HEK293 (cell line): Measurements from ENCODE around the gene CHEK1.

Experiments
- KLF8 ChIP-seq: fragments of 450-650 bp; formaldehyde crosslinking; IDR thresholded peaks from 2 replicates; pipeline ENCODE4 v1.5.1; 2016; ENCODE audit warnings: missing biosample characterization, missing genetic modification characterization
- RBAK ChIP-seq: fragments of 450-650 bp; formaldehyde crosslinking; IDR thresholded peaks from 2 replicates; pipeline ENCODE4 v1.5.1; 2016; ENCODE audit warnings: missing biosample characterization, missing genetic modification characterization
- SETDB1 ChIP-seq: IDR thresholded peaks from one replicate; pipeline ENCODE4 v1.6.1; 2017; ENCODE audit warnings: mild to moderate bottlenecking, low read length, moderate library complexity, mixed read lengths; ENCODE audit not compliant: insufficient read length
- SP2 ChIP-seq: fragments of 450-650 bp; formaldehyde crosslinking; IDR thresholded peaks from 2 replicates; pipeline ENCODE4 v1.5.1; 2016; ENCODE audit warnings: missing biosample characterization, missing genetic modification characterization
- SP3 ChIP-seq: fragments of 450-650 bp; formaldehyde crosslinking; IDR thresholded peaks from 2 replicates; pipeline ENCODE4 v1.5.1; 2016; ENCODE audit warnings: missing biosample characterization, missing genetic modification characterization
- TRIM28 ChIP-seq: IDR thresholded peaks from 2 replicates; pipeline ENCODE4 v1.6.1; 2011; ENCODE audit warnings: low read length, control low read depth, borderline replicate concordance
- ZBTB8A ChIP-seq: fragments of 450-650 bp; formaldehyde crosslinking; IDR thresholded peaks from 2 replicates; pipeline ENCODE4 v1.5.1; 2016; ENCODE audit warnings: missing biosample characterization, missing genetic modification characterization
- ZNF121 ChIP-seq: fragments of 450-650 bp; formaldehyde crosslinking; IDR thresholded peaks from 2 replicates; pipeline ENCODE4 v1.5.1; 2016; ENCODE audit warnings: missing biosample characterization, missing genetic modification characterization
- ZNF157 ChIP-seq: fragments of 450-650 bp; formaldehyde crosslinking; IDR thresholded peaks from 2 replicates; pipeline ENCODE4 v1.5.1; 2016; ENCODE audit warnings: missing biosample characterization, missing genetic modification characterization
- ZNF239 ChIP-seq: fragments of 450-650 bp; formaldehyde crosslinking; IDR thresholded peaks from 2 replicates; pipeline ENCODE4 v1.5.1; 2016; ENCODE audit warnings: missing biosample characterization, missing genetic modification characterization
- ZNF24 ChIP-seq: fragments of 450-650 bp; formaldehyde crosslinking; IDR thresholded peaks from 2 replicates; pipeline ENCODE4 v1.5.1; 2016; ENCODE audit warnings: missing biosample characterization, missing genetic modification characterization
- ZNF324 ChIP-seq: fragments of 450-650 bp; formaldehyde crosslinking; IDR thresholded peaks from 2 replicates; pipeline ENCODE4 v1.5.1; 2016; ENCODE audit warnings: missing biosample characterization, missing genetic modification characterization
- ZNF391 ChIP-seq: fragments of 450-650 bp; formaldehyde crosslinking; IDR thresholded peaks from 2 replicates; pipeline ENCODE4 v1.5.1; 2016; ENCODE audit warnings: low read depth, missing biosample characterization, missing genetic modification characterization, borderline replicate concordance
- ZNF404 ChIP-seq: fragments of 450-650 bp; formaldehyde crosslinking; IDR thresholded peaks from 2 replicates; pipeline ENCODE4 v1.5.1; 2017; ENCODE audit warnings: missing biosample characterization, missing genetic modification characterization
- ZNF423 ChIP-seq: fragments of 450-650 bp; formaldehyde crosslinking; IDR thresholded peaks from 2 replicates; pipeline ENCODE4 v1.5.1; 2016; ENCODE audit warnings: missing biosample characterization, missing genetic modification characterization
- ZNF558 ChIP-seq: fragments of 450-650 bp; formaldehyde crosslinking; IDR thresholded peaks from 2 replicates; pipeline ENCODE4 v1.5.1; 2016; ENCODE audit warnings: missing biosample characterization, missing genetic modification characterization
- ZNF610 ChIP-seq: fragments of 450-650 bp; formaldehyde crosslinking; IDR thresholded peaks from 2 replicates; pipeline ENCODE4 v1.5.1; 2016; ENCODE audit warnings: missing biosample characterization, missing genetic modification characterization, borderline replicate concordance
- ZNF747 ChIP-seq: fragments of 450-650 bp; formaldehyde crosslinking; IDR thresholded peaks from 2 replicates; pipeline ENCODE4 v1.5.1; 2016; ENCODE audit warnings: missing biosample characterization, missing genetic modification characterization
- ZNF785 ChIP-seq: fragments of 450-650 bp; formaldehyde crosslinking; IDR thresholded peaks from 2 replicates; pipeline ENCODE4 v1.5.1; 2016; ENCODE audit warnings: missing biosample characterization, missing genetic modification characterization
- ZNF792 ChIP-seq: fragments of 450-650 bp; formaldehyde crosslinking; IDR thresholded peaks from 2 replicates; pipeline ENCODE4 v1.5.1; 2016; ENCODE audit warnings: missing biosample characterization, missing genetic modification characterization
- ZSCAN16 ChIP-seq: fragments of 450-650 bp; formaldehyde crosslinking; IDR thresholded peaks from 2 replicates; pipeline ENCODE4 v1.5.1; 2016; ENCODE audit warnings: missing biosample characterization, missing genetic modification characterization
- TF ChIP-seq, protein P1 (sequence below): fragments of 450-650 bp; formaldehyde crosslinking; IDR thresholded peaks from 2 replicates; pipeline ENCODE4 v1.5.1; 2016; ENCODE audit warnings: missing biosample characterization, missing genetic modification characterization, borderline replicate concordance
- TF ChIP-seq, protein P2 (sequence below): fragments of 450-650 bp; formaldehyde crosslinking; IDR thresholded peaks from 2 replicates; pipeline ENCODE4 v1.5.1; 2016; ENCODE audit warnings: missing biosample characterization, missing genetic modification characterization, borderline replicate concordance
- TF ChIP-seq, protein P3 (sequence below): fragments of 450-650 bp; formaldehyde crosslinking; IDR thresholded peaks from 2 replicates; pipeline ENCODE4 v1.5.1; 2016; ENCODE audit warnings: missing biosample characterization, missing genetic modification characterization
- TF ChIP-seq, protein P4 (sequence below): fragments of 450-650 bp; formaldehyde crosslinking; IDR thresholded peaks from 2 replicates; pipeline ENCODE4 v1.5.1; 2016; ENCODE audit warnings: missing biosample characterization, missing genetic modification characterization
- TF ChIP-seq, protein P5 (sequence below): fragments of 450-650 bp; formaldehyde crosslinking; IDR thresholded peaks from 2 replicates; pipeline ENCODE4 v1.5.1; 2016; ENCODE audit warnings: missing biosample characterization, missing genetic modification characterization
- TF ChIP-seq, protein P6 (sequence below): fragments of 450-650 bp; formaldehyde crosslinking; IDR thresholded peaks from 2 replicates; pipeline ENCODE4 v1.5.1; 2016; ENCODE audit warnings: missing biosample characterization, missing genetic modification characterization

CHEK1 gene

DNA sequence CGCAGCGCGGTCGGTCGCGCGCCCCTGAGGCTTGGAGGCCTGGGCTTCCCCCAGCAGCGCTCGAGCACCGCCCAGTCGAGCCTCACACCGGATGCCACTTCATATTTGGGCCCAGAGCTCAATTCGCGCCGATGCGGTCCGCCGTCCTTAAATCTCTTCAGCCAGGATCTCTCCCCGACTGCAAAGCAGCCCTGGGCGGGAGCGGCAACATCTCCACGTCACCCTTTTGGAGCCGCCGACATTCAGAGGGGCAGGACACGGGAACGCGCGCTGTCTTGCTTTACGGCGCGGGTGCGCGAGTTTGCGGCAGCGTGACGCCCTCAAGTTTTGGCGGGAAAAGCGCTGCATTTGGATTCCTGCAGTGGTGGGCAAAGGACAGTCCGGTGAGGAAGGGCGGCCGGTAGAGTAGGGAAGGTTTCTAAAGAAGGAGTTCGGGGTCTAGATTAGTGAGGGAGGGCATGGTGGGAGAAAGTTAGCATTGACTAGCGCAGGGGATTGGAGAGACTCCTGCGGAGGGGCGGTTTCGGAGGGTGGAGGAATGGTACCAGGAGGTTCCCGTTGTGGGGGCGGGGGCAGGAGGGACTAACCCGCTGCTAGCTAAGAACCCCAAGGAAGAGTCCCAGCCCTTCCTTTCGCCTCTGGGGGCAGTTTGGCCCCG, 796 bp downstream of the CHEK1 start (continued):
- TF ChIP-seq, protein P1, sequence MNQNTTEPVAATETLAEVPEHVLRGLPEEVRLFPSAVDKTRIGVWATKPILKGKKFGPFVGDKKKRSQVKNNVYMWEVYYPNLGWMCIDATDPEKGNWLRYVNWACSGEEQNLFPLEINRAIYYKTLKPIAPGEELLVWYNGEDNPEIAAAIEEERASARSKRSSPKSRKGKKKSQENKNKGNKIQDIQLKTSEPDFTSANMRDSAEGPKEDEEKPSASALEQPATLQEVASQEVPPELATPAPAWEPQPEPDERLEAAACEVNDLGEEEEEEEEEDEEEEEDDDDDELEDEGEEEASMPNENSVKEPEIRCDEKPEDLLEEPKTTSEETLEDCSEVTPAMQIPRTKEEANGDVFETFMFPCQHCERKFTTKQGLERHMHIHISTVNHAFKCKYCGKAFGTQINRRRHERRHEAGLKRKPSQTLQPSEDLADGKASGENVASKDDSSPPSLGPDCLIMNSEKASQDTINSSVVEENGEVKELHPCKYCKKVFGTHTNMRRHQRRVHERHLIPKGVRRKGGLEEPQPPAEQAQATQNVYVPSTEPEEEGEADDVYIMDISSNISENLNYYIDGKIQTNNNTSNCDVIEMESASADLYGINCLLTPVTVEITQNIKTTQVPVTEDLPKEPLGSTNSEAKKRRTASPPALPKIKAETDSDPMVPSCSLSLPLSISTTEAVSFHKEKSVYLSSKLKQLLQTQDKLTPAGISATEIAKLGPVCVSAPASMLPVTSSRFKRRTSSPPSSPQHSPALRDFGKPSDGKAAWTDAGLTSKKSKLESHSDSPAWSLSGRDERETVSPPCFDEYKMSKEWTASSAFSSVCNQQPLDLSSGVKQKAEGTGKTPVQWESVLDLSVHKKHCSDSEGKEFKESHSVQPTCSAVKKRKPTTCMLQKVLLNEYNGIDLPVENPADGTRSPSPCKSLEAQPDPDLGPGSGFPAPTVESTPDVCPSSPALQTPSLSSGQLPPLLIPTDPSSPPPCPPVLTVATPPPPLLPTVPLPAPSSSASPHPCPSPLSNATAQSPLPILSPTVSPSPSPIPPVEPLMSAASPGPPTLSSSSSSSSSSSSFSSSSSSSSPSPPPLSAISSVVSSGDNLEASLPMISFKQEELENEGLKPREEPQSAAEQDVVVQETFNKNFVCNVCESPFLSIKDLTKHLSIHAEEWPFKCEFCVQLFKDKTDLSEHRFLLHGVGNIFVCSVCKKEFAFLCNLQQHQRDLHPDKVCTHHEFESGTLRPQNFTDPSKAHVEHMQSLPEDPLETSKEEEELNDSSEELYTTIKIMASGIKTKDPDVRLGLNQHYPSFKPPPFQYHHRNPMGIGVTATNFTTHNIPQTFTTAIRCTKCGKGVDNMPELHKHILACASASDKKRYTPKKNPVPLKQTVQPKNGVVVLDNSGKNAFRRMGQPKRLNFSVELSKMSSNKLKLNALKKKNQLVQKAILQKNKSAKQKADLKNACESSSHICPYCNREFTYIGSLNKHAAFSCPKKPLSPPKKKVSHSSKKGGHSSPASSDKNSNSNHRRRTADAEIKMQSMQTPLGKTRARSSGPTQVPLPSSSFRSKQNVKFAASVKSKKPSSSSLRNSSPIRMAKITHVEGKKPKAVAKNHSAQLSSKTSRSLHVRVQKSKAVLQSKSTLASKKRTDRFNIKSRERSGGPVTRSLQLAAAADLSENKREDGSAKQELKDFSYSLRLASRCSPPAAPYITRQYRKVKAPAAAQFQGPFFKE (tag by site-specific recombination) = no peak
- TF ChIP-seq ZNF24 = peak; percentile 87
- no peak for TF ChIP-seq SETDB1
- no peak; the same call in 1 of the 2 replicates for TF ChIP-seq ZNF239 (tag by site-specific recombination)
- no peak for TF ChIP-seq ZNF785
- peak; percentile 54; the same call in 1 of the 2 replicates for TF ChIP-seq ZNF610 (tag by site-specific recombination)
- TF ChIP-seq ZNF121 (tag by site-specific recombination) = no peak
- TF ChIP-seq ZNF324 (tag by site-specific recombination) = peak; percentile 96
- peak; percentile 98 for TF ChIP-seq KLF8 (tag by site-specific recombination)
- peak; percentile 83 for TF ChIP-seq ZBTB8A
- TF ChIP-seq ZNF391 (tag by site-specific recombination) = peak; percentile 94
- no peak for TF ChIP-seq ZNF423 (tag by site-specific recombination)
- TF ChIP-seq, protein P2, sequence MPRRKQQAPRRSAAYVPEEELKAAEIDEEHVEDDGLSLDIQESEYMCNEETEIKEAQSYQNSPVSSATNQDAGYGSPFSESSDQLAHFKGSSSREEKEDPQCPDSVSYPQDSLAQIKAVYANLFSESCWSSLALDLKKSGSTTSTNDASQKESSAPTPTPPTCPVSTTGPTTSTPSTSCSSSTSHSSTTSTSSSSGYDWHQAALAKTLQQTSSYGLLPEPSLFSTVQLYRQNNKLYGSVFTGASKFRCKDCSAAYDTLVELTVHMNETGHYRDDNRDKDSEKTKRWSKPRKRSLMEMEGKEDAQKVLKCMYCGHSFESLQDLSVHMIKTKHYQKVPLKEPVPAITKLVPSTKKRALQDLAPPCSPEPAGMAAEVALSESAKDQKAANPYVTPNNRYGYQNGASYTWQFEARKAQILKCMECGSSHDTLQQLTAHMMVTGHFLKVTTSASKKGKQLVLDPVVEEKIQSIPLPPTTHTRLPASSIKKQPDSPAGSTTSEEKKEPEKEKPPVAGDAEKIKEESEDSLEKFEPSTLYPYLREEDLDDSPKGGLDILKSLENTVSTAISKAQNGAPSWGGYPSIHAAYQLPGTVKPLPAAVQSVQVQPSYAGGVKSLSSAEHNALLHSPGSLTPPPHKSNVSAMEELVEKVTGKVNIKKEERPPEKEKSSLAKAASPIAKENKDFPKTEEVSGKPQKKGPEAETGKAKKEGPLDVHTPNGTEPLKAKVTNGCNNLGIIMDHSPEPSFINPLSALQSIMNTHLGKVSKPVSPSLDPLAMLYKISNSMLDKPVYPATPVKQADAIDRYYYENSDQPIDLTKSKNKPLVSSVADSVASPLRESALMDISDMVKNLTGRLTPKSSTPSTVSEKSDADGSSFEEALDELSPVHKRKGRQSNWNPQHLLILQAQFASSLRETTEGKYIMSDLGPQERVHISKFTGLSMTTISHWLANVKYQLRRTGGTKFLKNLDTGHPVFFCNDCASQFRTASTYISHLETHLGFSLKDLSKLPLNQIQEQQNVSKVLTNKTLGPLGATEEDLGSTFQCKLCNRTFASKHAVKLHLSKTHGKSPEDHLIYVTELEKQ (tag by site-specific recombination) = no peak
- TF ChIP-seq ZNF558 = peak; percentile 52
- TF ChIP-seq ZNF404 (tag by site-specific recombination) = no peak
- TF ChIP-seq, protein P3, sequence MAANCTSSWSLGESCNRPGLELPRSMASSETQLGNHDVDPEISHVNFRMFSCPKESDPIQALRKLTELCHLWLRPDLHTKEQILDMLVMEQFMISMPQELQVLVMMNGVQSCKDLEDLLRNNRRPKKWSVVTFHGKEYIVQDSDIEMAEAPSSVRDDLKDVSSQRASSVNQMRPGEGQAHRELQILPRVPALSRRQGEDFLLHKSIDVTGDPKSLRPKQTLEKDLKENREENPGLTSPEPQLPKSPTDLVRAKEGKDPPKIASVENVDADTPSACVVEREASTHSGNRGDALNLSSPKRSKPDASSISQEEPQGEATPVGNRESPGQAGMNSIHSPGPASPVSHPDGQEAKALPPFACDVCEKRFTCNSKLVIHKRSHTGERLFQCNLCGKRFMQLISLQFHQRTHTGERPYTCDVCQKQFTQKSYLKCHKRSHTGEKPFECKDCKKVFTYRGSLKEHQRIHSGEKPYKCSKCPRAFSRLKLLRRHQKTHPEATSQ (tag by site-specific recombination) = peak; percentile 46; the same call in 1 of the 2 replicates
- TF ChIP-seq, protein P4, sequence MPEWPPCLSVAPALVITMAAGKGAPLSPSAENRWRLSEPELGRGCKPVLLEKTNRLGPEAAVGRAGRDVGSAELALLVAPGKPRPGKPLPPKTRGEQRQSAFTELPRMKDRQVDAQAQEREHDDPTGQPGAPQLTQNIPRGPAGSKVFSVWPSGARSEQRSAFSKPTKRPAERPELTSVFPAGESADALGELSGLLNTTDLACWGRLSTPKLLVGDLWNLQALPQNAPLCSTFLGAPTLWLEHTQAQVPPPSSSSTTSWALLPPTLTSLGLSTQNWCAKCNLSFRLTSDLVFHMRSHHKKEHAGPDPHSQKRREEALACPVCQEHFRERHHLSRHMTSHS (tag by site-specific recombination) = no peak
- no peak for TF ChIP-seq ZNF747
- TF ChIP-seq SP2 (tag by site-specific recombination) = peak; percentile 89
- TF ChIP-seq, protein P5, sequence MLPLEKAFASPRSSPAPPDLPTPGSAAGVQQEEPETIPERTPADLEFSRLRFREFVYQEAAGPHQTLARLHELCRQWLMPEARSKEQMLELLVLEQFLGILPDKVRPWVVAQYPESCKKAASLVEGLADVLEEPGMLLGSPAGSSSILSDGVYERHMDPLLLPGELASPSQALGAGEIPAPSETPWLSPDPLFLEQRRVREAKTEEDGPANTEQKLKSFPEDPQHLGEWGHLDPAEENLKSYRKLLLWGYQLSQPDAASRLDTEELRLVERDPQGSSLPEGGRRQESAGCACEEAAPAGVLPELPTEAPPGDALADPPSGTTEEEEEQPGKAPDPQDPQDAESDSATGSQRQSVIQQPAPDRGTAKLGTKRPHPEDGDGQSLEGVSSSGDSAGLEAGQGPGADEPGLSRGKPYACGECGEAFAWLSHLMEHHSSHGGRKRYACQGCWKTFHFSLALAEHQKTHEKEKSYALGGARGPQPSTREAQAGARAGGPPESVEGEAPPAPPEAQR (tag by site-specific recombination) = no peak
- TF ChIP-seq SP3 (tag by site-specific recombination) = peak; percentile 92
- TF ChIP-seq TRIM28 = peak; percentile 54; the same call in 1 of the 2 replicates
- peak; percentile 17; the same call in 1 of the 2 replicates for TF ChIP-seq ZSCAN16 (tag by site-specific recombination)
- TF ChIP-seq ZNF792 (tag by site-specific recombination) = no peak
- TF ChIP-seq RBAK (tag by site-specific recombination) = no peak
- TF ChIP-seq ZNF157 (tag by site-specific recombination) = no peak
- TF ChIP-seq, protein P6, sequence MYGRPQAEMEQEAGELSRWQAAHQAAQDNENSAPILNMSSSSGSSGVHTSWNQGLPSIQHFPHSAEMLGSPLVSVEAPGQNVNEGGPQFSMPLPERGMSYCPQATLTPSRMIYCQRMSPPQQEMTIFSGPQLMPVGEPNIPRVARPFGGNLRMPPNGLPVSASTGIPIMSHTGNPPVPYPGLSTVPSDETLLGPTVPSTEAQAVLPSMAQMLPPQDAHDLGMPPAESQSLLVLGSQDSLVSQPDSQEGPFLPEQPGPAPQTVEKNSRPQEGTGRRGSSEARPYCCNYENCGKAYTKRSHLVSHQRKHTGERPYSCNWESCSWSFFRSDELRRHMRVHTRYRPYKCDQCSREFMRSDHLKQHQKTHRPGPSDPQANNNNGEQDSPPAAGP (tag by site-specific recombination) = peak; percentile 95
